Caco-2 (cell line): ENCODE measurements around the gene PRSS27. TPM values are rescaled to one million over a fixed set of nuclear protein-coding genes. Genes with fewer than 3 reads are reported as not detected.

Experiments used
- BruUV-seq: library from RNA; stranded (reverse); fragments of 400-500 nt; replicated peaks from 2 replicates; lab custom pipeline; 2021; lab: Mats Ljungman, UMichigan
- CTCF ChIA-PET: fragments of 300-600 bp; sonication (Branson Sonifier 250); formaldehyde crosslinking; loops from one replicate; lab custom pipeline; 2022; ENCODE audit warnings: antibody characterized with exemption; lab: Charles Lee
- POLR2A ChIA-PET: fragments of 300-600 bp; sonication (Branson Sonifier 250); formaldehyde crosslinking; loops from one replicate; lab custom pipeline; 2022; ENCODE audit warnings: antibody characterized with exemption; lab: Charles Lee
- DNase-seq, 2 experiments: peaks; one replicate each; pipeline versions ENCODE4 v3.0.0 to v3.0.0-alpha.2; 2020 to 2022
- H3K27me3 ChIP-seq: replicated peaks from 2 replicates; pipeline ENCODE4 v1.6.0; 2011; ENCODE audit warnings: low read length; ENCODE audit not compliant: control insufficient read depth, insufficient read depth
- H3K36me3 ChIP-seq: 2 replicates; pipeline ENCODE4 v1.5.1; 2011; ENCODE audit warnings: low read length; ENCODE audit not compliant: control insufficient read depth, insufficient read depth
- H3K4me1 ChIP-seq: fragments of 250-450 bp; sonication (Bioruptor Pico); 2 replicates; pipeline ENCODE4 v1.5.1; 2020; ENCODE audit warnings: mild to moderate bottlenecking
- H3K4me3 ChIP-seq: 2 replicates; pipeline ENCODE4 v1.5.1; 2011; ENCODE audit warnings: low read depth, mild to moderate bottlenecking, control low read depth, low read length
- H3K9me3 ChIP-seq: fragments of 250-450 bp; sonication (Bioruptor Pico); 2 replicates; pipeline ENCODE4 v1.5.1; 2020; ENCODE audit warnings: mild to moderate bottlenecking, moderate library complexity
- H3K27ac Mint-ChIP-seq: one replicate; pipeline ENCODE4 v1.8.0; 2022; ENCODE audit warnings: mixed read lengths; ENCODE audit not compliant: unreplicated experiment
- H3K27me3 Mint-ChIP-seq: one replicate; pipeline ENCODE4 v1.8.0; 2022; ENCODE audit warnings: mixed read lengths; ENCODE audit not compliant: insufficient read depth, unreplicated experiment
- H3K36me3 Mint-ChIP-seq: one replicate; pipeline ENCODE4 v1.8.0; 2022; ENCODE audit warnings: mild to moderate bottlenecking, mixed read lengths; ENCODE audit not compliant: insufficient read depth, unreplicated experiment
- H3K4me1 Mint-ChIP-seq: one replicate; pipeline ENCODE4 v1.8.0; 2022; ENCODE audit warnings: low read depth, mixed read lengths; ENCODE audit not compliant: unreplicated experiment
- H3K4me3 Mint-ChIP-seq: one replicate; pipeline ENCODE4 v1.8.0; 2022; ENCODE audit warnings: mild to moderate bottlenecking, moderate library complexity, mixed read lengths; ENCODE audit not compliant: unreplicated experiment
- H3K9me3 Mint-ChIP-seq: one replicate; pipeline ENCODE4 v1.8.0; 2022; ENCODE audit warnings: mixed read lengths; ENCODE audit not compliant: unreplicated experiment
- intact Hi-C: fragments of 100-400 bp; cut with micrococcal nuclease; formaldehyde crosslinking; loops from one replicate; pipeline ENCODE4 v1.10.0; 2022; ENCODE audit not compliant: unreplicated experiment
- total RNA-seq: library from RNA; stranded (reverse); gene quantifications from 2 replicates; pipeline ENCODE4 v1.2.3, GENCODE V29; 2022
- TF ChIP-seq, protein P1 (sequence below), 2 experiments: fragments of 200-600 bp in 1 of 2; IDR thresholded peaks; 1 replicate in 1 of 2; 2 replicates in 1 of 2; pipeline versions ENCODE4 v1.5.1 to v1.8.0; 2011 to 2022; ENCODE audit warnings: antibody characterized with exemption in 1 of 2, control low read depth in 1 of 2, inconsistent platforms in 1 of 2, low read depth in 1 of 2, low read length in 1 of 2, mild to moderate bottlenecking in 1 of 2, moderate library complexity in 1 of 2; ENCODE audit not compliant: insufficient read depth in 1 of 2, severe bottlenecking in 1 of 2, unreplicated experiment in 1 of 2

Gene PRSS27
- total RNA-seq, 1 experiment from 2014 or later, result 1.1 TPM

DNA sequence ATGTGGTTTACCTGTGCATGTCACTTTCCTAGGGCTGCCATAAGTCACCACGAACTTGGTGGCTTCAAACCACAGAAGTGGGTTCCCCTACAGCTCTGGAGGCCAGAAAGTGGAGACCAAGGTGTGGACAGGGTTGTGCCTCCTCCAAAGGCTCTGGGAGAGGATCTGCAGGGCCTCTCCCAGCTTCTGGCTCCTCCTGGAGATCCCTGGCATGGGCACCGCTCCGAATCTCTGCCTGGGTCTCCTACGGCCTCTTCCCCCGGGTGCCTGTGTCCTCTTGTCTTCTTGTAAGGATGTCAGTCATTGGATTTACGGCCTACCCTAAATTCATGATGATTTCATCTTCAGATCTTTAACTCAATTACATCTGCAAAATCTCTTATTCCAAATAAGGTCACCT is 29.9 kb upstream of the PRSS27 start:
- TF ChIP-seq, protein P1, sequence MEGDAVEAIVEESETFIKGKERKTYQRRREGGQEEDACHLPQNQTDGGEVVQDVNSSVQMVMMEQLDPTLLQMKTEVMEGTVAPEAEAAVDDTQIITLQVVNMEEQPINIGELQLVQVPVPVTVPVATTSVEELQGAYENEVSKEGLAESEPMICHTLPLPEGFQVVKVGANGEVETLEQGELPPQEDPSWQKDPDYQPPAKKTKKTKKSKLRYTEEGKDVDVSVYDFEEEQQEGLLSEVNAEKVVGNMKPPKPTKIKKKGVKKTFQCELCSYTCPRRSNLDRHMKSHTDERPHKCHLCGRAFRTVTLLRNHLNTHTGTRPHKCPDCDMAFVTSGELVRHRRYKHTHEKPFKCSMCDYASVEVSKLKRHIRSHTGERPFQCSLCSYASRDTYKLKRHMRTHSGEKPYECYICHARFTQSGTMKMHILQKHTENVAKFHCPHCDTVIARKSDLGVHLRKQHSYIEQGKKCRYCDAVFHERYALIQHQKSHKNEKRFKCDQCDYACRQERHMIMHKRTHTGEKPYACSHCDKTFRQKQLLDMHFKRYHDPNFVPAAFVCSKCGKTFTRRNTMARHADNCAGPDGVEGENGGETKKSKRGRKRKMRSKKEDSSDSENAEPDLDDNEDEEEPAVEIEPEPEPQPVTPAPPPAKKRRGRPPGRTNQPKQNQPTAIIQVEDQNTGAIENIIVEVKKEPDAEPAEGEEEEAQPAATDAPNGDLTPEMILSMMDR (IDR thresholded peaks at IDR 0.05; ENCODE audit: insufficient read depth in 1 of 2, low read depth in 1 of 2, low read length in 1 of 2, severe bottlenecking in 1 of 2, unreplicated experiment in 1 of 2), result no peak
- no peaks in the 10 kb centered on the region for H3K9me3 ChIP-seq
- POLR2A ChIA-PET, result no interaction called here
- no peaks in the 10 kb centered on the region for H3K27me3 Mint-ChIP-seq
- peaks cover 40% of the 10 kb centered on the region for H3K36me3 Mint-ChIP-seq
- peak overlapping the region; percentile 67 for H3K27ac Mint-ChIP-seq
- CTCF ChIA-PET, result no interaction called here
- no peaks in the 10 kb centered on the region; the same call in 1 of the 2 replicates for H3K36me3 ChIP-seq
- BruUV-seq, result no TSS peak
- peaks cover 11% of the 10 kb centered on the region for H3K4me1 Mint-ChIP-seq
- no peak overlapping the region for H3K4me3 ChIP-seq
- no peaks in the 10 kb centered on the region for H3K9me3 Mint-ChIP-seq
- DNase-seq, result no peak
- intact Hi-C loops, result loop anchor here (5.0 kb wide), 1 partner anchor 107 kb away; the partner anchor contains the start of gene PRSS22
- no peaks in the 10 kb centered on the region for H3K27me3 ChIP-seq
- H3K4me3 Mint-ChIP-seq, result peak overlapping the region; percentile 78
- H3K4me1 ChIP-seq, result peaks cover 7% of the 10 kb centered on the region; the same call in 1 of the 2 replicates

DNA sequence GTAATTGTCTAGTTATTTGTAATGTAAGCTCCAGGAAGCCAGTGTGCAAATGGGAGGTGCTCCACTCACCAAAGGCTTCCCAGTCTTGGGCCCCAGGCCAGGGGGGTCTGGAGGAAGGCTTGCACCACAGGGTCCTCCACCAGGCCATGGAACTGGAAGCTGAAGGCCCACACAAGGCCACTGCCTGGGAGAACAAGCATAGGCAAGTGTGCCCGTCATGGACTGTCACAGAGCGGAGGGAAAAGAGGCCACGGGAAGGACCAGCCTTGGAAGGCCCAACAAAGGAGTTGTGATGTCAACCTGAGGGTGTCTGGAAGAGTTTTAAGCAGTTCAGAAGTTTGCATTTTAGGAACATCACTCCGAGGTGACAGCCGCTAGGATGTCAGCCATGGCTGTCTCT is 29.5 kb upstream of the PRSS27 start:
- no peaks in the 10 kb centered on the region for H3K27me3 ChIP-seq
- Mint-ChIP-seq H3K27ac (no peak overlapping the region), H3K4me3 (peak overlapping the region; percentile 35), H3K4me1 (peaks cover 6% of the 10 kb centered on the region), H3K27me3 (no peaks in the 10 kb centered on the region), H3K9me3 (no peaks in the 10 kb centered on the region), H3K36me3 (peaks cover 36% of the 10 kb centered on the region)
- no peaks in the 10 kb centered on the region; the same call in 1 of the 2 replicates for H3K36me3 ChIP-seq
- ChIA-PET POLR2A (no interaction called here), CTCF (no interaction called here)
- no peaks in the 10 kb centered on the region for H3K9me3 ChIP-seq
- no peak for DNase-seq
- no TSS peak for BruUV-seq
- intact Hi-C loops, result no loop called here
- peaks cover 2% of the 10 kb centered on the region; the same call in 1 of the 2 replicates for H3K4me1 ChIP-seq
- H3K4me3 ChIP-seq, result no peak overlapping the region
- TF ChIP-seq, protein P1 (IDR thresholded peaks at IDR 0.05; ENCODE audit: insufficient read depth in 1 of 2, low read depth in 1 of 2, low read length in 1 of 2, severe bottlenecking in 1 of 2, unreplicated experiment in 1 of 2), result no peak

DNA sequence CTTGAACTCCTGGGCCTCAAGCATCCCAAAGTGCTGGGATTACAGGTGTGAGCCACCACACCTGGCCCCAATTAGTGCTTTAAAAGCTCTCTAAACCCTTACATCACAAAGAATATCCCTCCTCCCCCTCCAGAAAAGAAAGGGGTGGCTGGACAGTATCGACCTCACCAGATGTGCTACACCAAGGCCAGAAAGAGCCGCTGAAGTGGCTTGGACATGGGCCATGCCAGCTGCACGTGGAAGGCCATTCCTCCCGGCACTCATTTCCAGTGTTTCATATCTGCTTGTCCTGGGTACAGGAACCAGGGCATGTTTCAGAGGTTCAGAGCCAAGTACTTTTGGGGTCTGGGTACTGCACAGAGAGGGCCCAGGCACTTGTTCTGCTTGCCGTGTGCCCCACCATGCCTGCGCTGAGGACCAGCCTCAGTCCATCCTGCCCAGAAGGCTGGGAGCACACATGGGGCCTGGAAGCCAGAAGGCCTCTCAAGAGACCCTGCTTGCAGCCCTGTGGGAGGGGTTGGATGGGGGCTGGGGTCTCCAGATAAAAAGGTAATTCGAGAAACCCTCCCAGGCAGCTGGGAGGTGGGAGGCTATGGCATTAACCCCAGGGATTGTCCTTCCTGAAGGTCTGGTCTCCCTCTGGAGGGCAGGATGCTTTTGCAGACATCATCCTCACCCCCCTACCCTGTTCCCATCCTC is 28.9 kb upstream of the PRSS27 start:
- TF ChIP-seq, protein P1 (IDR thresholded peaks at IDR 0.05; ENCODE audit: insufficient read depth in 1 of 2, low read depth in 1 of 2, low read length in 1 of 2, severe bottlenecking in 1 of 2, unreplicated experiment in 1 of 2), result no peak
- Mint-ChIP-seq H3K27ac (no peak overlapping the region), H3K36me3 (peaks cover 30% of the 10 kb centered on the region), H3K4me3 (no peak overlapping the region), H3K9me3 (no peaks in the 10 kb centered on the region), H3K4me1 (peaks cover under 1% of the 10 kb centered on the region), H3K27me3 (no peaks in the 10 kb centered on the region)
- no peaks in the 10 kb centered on the region; the same call in 1 of the 2 replicates for H3K36me3 ChIP-seq
- no peaks in the 10 kb centered on the region for H3K4me1 ChIP-seq
- BruUV-seq, result no TSS peak
- DNase-seq, result no peak
- H3K4me3 ChIP-seq, result no peak overlapping the region
- POLR2A ChIA-PET, result no interaction called here
- H3K27me3 ChIP-seq, result no peaks in the 10 kb centered on the region
- CTCF ChIA-PET, result no interaction called here
- H3K9me3 ChIP-seq, result no peaks in the 10 kb centered on the region
- intact Hi-C loops, result no loop called here
